ENCODE data around the gene PLCD1. TPM values are rescaled to one million over a fixed set of nuclear protein-coding genes. Genes with fewer than 3 reads are reported as not detected.

PLCD1 gene
- total and polyA plus RNA-seq, 12 donors = 6.3 to 20.0 (median 10.6) TPM

DNA sequence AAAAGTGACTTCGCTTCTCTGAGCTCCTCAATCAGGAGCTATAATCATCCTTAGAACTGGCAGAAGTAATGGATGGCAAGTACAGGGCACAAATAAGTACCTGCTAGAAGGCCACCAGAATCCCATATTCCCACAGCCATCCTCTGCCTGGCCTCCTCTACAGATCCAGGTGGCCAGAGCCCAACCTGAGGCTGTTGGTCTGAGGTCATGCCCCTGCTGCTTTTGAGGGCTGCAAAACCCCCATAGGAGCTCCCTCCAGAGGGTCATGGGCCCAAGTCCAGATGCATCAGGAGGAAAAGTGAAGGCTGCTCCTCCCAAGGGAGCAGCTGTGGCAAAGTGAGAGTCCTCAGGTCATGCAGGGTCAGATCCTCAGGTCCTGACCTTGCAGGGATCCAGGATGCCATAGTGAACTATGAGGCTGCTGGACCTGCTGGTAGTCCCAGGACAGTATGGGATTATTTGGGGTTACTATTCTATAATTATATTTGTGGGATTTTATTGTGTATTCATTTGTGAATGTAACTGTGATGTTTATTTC, 3.0 kb upstream of the PLCD1 start:
- no peak for ATAC-seq
- H3K4me1 ChIP-seq = peaks cover 0 to 32% (median 26%) of the 10 kb centered on the region in 9 donors

DNA sequence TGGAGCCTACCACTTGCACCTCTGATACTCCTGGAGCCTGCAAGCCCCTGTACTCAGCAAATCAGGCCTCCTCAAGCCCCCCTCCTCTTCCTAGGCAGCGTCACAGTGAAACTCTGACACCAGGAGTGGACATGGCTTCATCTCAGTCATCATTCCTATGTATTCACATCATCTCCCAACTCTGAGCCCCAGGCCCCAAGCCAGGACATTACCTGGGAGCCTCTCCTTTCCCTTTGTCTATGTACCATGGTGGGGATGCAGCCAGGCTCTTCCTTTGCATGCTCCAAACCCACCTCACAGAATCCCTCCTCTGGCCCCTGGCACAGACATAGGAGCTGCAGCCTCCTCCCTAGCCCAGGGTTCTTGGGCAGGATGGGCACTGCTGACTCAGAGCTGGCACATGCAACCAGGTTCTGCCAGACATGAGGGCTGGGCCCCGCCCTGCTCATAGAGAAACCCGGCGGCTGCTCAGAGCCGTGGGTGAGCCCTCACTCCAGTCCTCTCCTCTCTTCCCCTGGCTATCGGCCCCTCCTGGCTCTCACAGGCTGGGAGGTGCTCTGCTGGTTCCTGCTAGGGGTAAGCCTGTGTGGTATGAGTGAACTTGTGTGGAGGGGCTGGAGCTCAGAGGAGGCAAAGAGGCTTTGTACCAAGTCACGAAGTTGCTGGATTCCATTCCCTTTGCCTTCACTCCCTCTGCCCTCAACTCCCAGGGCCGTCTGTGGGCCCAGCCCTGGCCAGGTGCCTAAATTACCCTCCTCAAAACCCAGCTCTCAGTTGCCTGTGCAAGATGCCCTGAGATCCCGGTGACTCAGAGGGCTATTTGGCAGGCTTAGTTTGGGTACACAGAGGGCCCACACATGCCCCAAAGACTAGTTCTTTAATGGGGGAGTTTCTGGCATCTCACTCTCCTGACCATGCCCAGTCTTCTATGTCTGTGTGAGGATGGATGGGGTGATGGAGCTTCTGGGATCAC, 1.9 kb upstream of the PLCD1 start:
- ATAC-seq (peak in 5 of 8 donors; percentile 11 to 32 (median 20)), DNase-seq (no peak)
- H3K9me3 ChIP-seq = no peaks in the 10 kb centered on the region
- no peak overlapping the region for H3K4me3 ChIP-seq
- peaks cover 0 to 32% (median 26%) of the 10 kb centered on the region in 9 donors for H3K4me1 ChIP-seq
- H3K36me3 ChIP-seq = no peaks in the 10 kb centered on the region
- peaks cover 0 to 27% (median 0%) of the 10 kb centered on the region in 7 donors for H3K27me3 ChIP-seq
- WGBS, 2 donors = 54 to 61% methylated on average over 9 of the region's 9 CpGs
- peak overlapping the region in 2 of 10 donors; percentile 48 to 77 for H3K27ac ChIP-seq
- TF ChIP-seq, protein P1, sequence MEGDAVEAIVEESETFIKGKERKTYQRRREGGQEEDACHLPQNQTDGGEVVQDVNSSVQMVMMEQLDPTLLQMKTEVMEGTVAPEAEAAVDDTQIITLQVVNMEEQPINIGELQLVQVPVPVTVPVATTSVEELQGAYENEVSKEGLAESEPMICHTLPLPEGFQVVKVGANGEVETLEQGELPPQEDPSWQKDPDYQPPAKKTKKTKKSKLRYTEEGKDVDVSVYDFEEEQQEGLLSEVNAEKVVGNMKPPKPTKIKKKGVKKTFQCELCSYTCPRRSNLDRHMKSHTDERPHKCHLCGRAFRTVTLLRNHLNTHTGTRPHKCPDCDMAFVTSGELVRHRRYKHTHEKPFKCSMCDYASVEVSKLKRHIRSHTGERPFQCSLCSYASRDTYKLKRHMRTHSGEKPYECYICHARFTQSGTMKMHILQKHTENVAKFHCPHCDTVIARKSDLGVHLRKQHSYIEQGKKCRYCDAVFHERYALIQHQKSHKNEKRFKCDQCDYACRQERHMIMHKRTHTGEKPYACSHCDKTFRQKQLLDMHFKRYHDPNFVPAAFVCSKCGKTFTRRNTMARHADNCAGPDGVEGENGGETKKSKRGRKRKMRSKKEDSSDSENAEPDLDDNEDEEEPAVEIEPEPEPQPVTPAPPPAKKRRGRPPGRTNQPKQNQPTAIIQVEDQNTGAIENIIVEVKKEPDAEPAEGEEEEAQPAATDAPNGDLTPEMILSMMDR (IDR thresholded peaks at IDR 0.05) = no peak
- intact Hi-C loops (cut with DNase I) = no loop called here

More for the DNA sequence above, 3.0 kb upstream of the PLCD1 start:
- no peak overlapping the region for H3K4me3 ChIP-seq
- no peak for DNase-seq
- no peaks in the 10 kb centered on the region for H3K36me3 ChIP-seq
- H3K27me3 ChIP-seq = peaks cover 0 to 27% (median 0%) of the 10 kb centered on the region in 7 donors
- TF ChIP-seq, protein P1 (IDR thresholded peaks at IDR 0.05) = no peak
- no peaks in the 10 kb centered on the region for H3K9me3 ChIP-seq
- H3K27ac ChIP-seq = no peak overlapping the region
- WGBS, 2 donors = 96 to 100% methylated on average over 1 of the region's 1 CpG
- intact Hi-C loops (cut with DNase I) = no loop called here

DNA sequence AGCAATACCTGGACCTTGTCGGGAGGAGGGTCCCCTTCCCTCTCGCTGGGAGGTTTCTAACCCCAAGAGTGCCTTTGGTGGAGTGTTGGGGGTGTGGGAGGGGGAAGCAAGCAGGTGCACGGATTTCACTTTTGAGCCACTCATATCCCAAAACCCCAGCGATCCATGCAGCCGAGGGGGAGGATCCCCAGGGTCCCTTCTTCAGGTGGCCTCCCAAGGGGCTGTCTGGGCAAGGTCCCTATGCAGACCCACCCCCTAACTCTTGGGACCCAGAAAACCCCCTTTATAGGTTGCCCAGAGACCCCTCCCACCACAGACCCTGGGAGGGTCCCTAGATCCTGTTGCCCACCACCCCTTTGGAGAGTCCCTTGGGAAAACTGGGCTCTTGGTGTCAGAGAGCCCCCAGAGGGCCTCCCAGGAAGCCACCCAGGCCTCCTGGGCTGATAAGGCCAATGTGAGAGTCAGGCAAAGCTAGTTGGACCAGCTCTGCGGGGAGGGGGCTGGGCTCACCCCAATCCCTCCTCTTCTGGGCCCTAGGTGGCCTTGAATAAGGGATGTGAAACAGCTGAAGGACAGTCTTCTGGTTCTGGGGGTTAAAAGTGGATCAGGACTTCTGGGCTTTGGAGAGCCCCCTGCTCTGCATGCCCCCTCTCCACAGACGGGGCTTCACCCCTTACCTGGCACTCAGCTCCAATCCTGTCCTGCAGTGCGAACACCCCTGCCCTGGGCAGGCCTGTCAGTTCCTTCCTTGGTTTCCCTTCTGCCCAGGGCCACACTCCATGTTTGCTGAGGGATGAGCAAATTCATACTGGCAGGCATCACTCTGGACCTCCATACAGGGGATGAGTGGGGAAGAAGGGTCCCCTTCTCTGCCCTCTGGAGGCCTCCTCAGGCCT, 932 bp upstream of the PLCD1 start:
- H3K4me1 ChIP-seq = peaks cover 5 to 39% (median 34%) of the 10 kb centered on the region in 9 donors
- H3K27ac ChIP-seq = peak overlapping the region; percentile 48 to 88 (median 78)
- no peaks in the 10 kb centered on the region for H3K9me3 ChIP-seq
- TF ChIP-seq, protein P1 (IDR thresholded peaks at IDR 0.05) = no peak
- DNase-seq (no peak), ATAC-seq (no peak)
- intact Hi-C loops (cut with DNase I) = no loop called here
- no peaks in the 10 kb centered on the region for H3K36me3 ChIP-seq
- peaks cover 0 to 27% (median 0%) of the 10 kb centered on the region in 7 donors for H3K27me3 ChIP-seq
- 37 to 41% methylated on average over 8 of the region's 8 CpGs for WGBS, 2 donors
- peak overlapping the region; percentile 68 to 97 (median 81) for H3K4me3 ChIP-seq

All from heart right ventricle (tissue), 16 donors.